Liver (tissue), 9 donors: ENCODE measurements around the gene ERC1. TPM values are rescaled to one million over a fixed set of nuclear protein-coding genes. Genes with fewer than 3 reads are reported as not detected.

Experiments
- DNase-seq: peaks from one replicate; pipeline ENCODE4 v3.0.0-alpha.2; 2017; ENCODE audit warnings: low spot score
- H3K27ac ChIP-seq, 2 donors: one replicate each; pipeline ENCODE4 v1.7.0; 2013; ENCODE audit warnings: inconsistent platforms in 2 of 2, low read length in 2 of 2, control low read depth in 1 of 2, low read depth in 1 of 2, mild to moderate bottlenecking in 1 of 2
- H3K27me3 ChIP-seq, 4 donors: one replicate each; pipeline versions ENCODE4 v1.6.1 to v1.7.0; 2013; ENCODE audit warnings: low read length in 3 of 4, inconsistent platforms in 1 of 4, mild to moderate bottlenecking in 1 of 4, moderate library complexity in 1 of 4; ENCODE audit not compliant: control insufficient read depth in 4 of 4, insufficient read depth in 4 of 4
- H3K36me3 ChIP-seq, 4 donors: one replicate each; pipeline versions ENCODE4 v1.6.1 to v1.7.0; 2013; ENCODE audit warnings: low read length in 3 of 4, mild to moderate bottlenecking in 3 of 4, low read depth in 1 of 4, moderate library complexity in 1 of 4; ENCODE audit not compliant: control insufficient read depth in 4 of 4, insufficient read depth in 3 of 4
- H3K4me1 ChIP-seq, 4 donors: one replicate each; pipeline versions ENCODE4 v1.6.1 to v1.7.0; 2013; ENCODE audit warnings: low read length in 3 of 4, mild to moderate bottlenecking in 3 of 4, moderate library complexity in 1 of 4; ENCODE audit not compliant: control insufficient read depth in 4 of 4, insufficient read depth in 4 of 4
- H3K4me3 ChIP-seq, 3 donors: one replicate each; pipeline versions ENCODE4 v1.6.1 to v1.7.0; 2013; ENCODE audit warnings: low read length in 3 of 3, control low read depth in 1 of 3, low read depth in 1 of 3, mild to moderate bottlenecking in 1 of 3
- H3K9ac ChIP-seq, 2 donors: one replicate each; pipeline ENCODE4 v1.7.0; 2013; ENCODE audit warnings: low read length in 2 of 2, mild to moderate bottlenecking in 2 of 2, moderate library complexity in 2 of 2, control low read depth in 1 of 2, low read depth in 1 of 2
- H3K9me3 ChIP-seq, 4 donors: one replicate each; pipeline versions ENCODE4 v1.6.1 to v1.7.0; 2013; ENCODE audit warnings: low read length in 3 of 4; ENCODE audit not compliant: control insufficient read depth in 4 of 4
- ATF3 ChIP-seq: IDR thresholded peaks from 2 replicates; pipeline ENCODE4 v1.6.1; 2016; ENCODE audit warnings: antibody characterized with exemption
- EGR1 ChIP-seq, 2 donors: IDR thresholded peaks; 2 replicates each; pipeline ENCODE4 v1.6.1; 2016 to 2018; ENCODE audit warnings: antibody characterized with exemption in 2 of 2, low read depth in 2 of 2
- FOXA2 ChIP-seq: IDR thresholded peaks from 2 replicates; pipeline ENCODE4 v1.6.1; 2016; ENCODE audit warnings: antibody characterized with exemption
- HNF4A ChIP-seq, 2 donors: conservative IDR thresholded peaks; 2 replicates each; pipeline ENCODE4 v1.6.1; 2016; ENCODE audit warnings: antibody characterized with exemption in 2 of 2, mild to moderate bottlenecking in 2 of 2
- HNF4G ChIP-seq: IDR thresholded peaks from 2 replicates; pipeline ENCODE4 v1.6.1; 2016; ENCODE audit warnings: antibody characterized with exemption
- NR2F2 ChIP-seq: IDR thresholded peaks from 2 replicates; pipeline ENCODE4 v1.6.1; 2016; ENCODE audit warnings: antibody characterized with exemption
- RAD21 ChIP-seq, 2 donors: IDR thresholded peaks; 2 replicates each; pipeline ENCODE4 v1.6.1; 2016; ENCODE audit warnings: antibody characterized with exemption in 2 of 2, mild to moderate bottlenecking in 2 of 2
- REST ChIP-seq: IDR thresholded peaks from 2 replicates; pipeline ENCODE4 v1.6.1; 2016; ENCODE audit warnings: antibody characterized with exemption, mild to moderate bottlenecking
- RXRA ChIP-seq, 2 donors: IDR thresholded peaks; 2 replicates each; pipeline ENCODE4 v1.6.1; 2017 to 2018; ENCODE audit warnings: antibody characterized with exemption in 2 of 2, mild to moderate bottlenecking in 1 of 2
- SP1 ChIP-seq: IDR thresholded peaks from 2 replicates; pipeline ENCODE4 v1.6.1; 2018; ENCODE audit warnings: antibody characterized with exemption, mild to moderate bottlenecking
- TAF1 ChIP-seq: conservative IDR thresholded peaks from 2 replicates; pipeline ENCODE4 v1.6.1; 2016; ENCODE audit warnings: antibody characterized with exemption, mild to moderate bottlenecking
- YY1 ChIP-seq: IDR thresholded peaks from 2 replicates; pipeline ENCODE4 v1.6.1; 2016; ENCODE audit warnings: antibody characterized with exemption, mild to moderate bottlenecking
- WGBS: extraction: QIAGEN DNeasy Blood & Tissue Kit; methylation state at CpG from one replicate; pipeline ENCODE4 v1.1.7; 2013; 5-methylcytosine and 5-hydroxymethylcytosine counted together
- polyA plus RNA-seq, 2 donors: library from polyadenylated mRNA; stranded (reverse) in 1 of 2; unstranded in 1 of 2; fragments of 200-250 nt in 1 of 2; fragments of >200 nt in 1 of 2; fragmentation: Nextera tagmentation in 1 of 2; extraction: Ambion mirVana in 1 of 2; gene quantifications; one replicate each; pipeline versions ENCODE4 v1.2.1 to v1.2.3, GENCODE V29; 2013 to 2015
- total RNA-seq, 2 donors: library from RNA; depleted of rRNA; stranded (reverse); fragments of >200 nt; gene quantifications; one replicate each; pipeline ENCODE4 v1.2.3, GENCODE V29; 2014
- donor health status: healthy.
- donor health status: healthy.
- donor health status: healthy.
- donor health status: healthy.
- donor health status: healthy.

The ERC1 gene
- total and polyA plus RNA-seq, 4 donors: 6.2 to 50.2 (median 10.3) TPM

GRCh38 chr12:1107669-1108068, 116.6 kb downstream of the ERC1 start:
- Histone ChIP-seq H3K27ac (no peak overlapping the region), H3K27me3 (no peaks in the 10 kb centered on the region), H3K4me1 (no peaks in the 10 kb centered on the region), H3K36me3 (peaks cover 0 to 5% (median 3%) of the 10 kb centered on the region in 4 donors), H3K9ac (no peak overlapping the region), H3K4me3 (no peak overlapping the region), H3K9me3 (no peaks in the 10 kb centered on the region)
- no peak for TF ChIP-seq FOXA2
- TF ChIP-seq SP1: no peak
- no peak for TF ChIP-seq HNF4G
- no peak for TF ChIP-seq RAD21 (IDR thresholded peaks at IDR 0.05)
- no peak for TF ChIP-seq EGR1 (IDR thresholded peaks at IDR 0.05; ENCODE audit: low read depth in 2 of 2)
- no peak for TF ChIP-seq TAF1
- TF ChIP-seq HNF4A (conservative IDR thresholded peaks at IDR 0.05): no peak
- no peak for TF ChIP-seq REST
- TF ChIP-seq ATF3: no peak
- no peak for DNase-seq

- H3K27me3 ChIP-seq: no peaks in the 10 kb centered on the region
- no peak overlapping the region for H3K27ac ChIP-seq
- no peak for TF ChIP-seq RAD21 (IDR thresholded peaks at IDR 0.05)
- no peak for TF ChIP-seq NR2F2
- no peak for TF ChIP-seq YY1
- no peak for TF ChIP-seq RXRA (IDR thresholded peaks at IDR 0.05)
- H3K36me3 ChIP-seq: peaks cover 0 to 5% (median 3%) of the 10 kb centered on the region in 4 donors
- no peak overlapping the region for H3K9ac ChIP-seq
- no peak for DNase-seq
- H3K4me1 ChIP-seq: no peaks in the 10 kb centered on the region
- 98% methylated on average over 1 of the region's 1 CpG for WGBS
- no peak overlapping the region for H3K4me3 ChIP-seq
- no peaks in the 10 kb centered on the region for H3K9me3 ChIP-seq
Observed at GRCh38 chr12:1108276-1108675, 117.3 kb downstream of the ERC1 start.

- Histone ChIP-seq H3K4me1 (no peaks in the 10 kb centered on the region), H3K36me3 (peaks cover 0 to 8% (median 3%) of the 10 kb centered on the region in 4 donors), H3K9ac (no peak overlapping the region), H3K9me3 (no peaks in the 10 kb centered on the region), H3K27me3 (no peaks in the 10 kb centered on the region), H3K4me3 (no peak overlapping the region), H3K27ac (no peak overlapping the region)
- TF ChIP-seq RXRA (IDR thresholded peaks at IDR 0.05): no peak
- no peak for DNase-seq
- WGBS: 83% methylated on average over 4 of the region's 4 CpGs
Observed at GRCh38 chr12:1115484-1116231, 124.6 kb downstream of the ERC1 start.
